Fibroblast of skin of left quadriceps (primary cell): ENCODE data around the gene SPRYD3.

ENCODE experiments used
- DNase-seq, 2 experiments: peaks; one replicate each; pipeline ENCODE4 v3.0.0-alpha.2; 2013; ENCODE audit warnings: low read depth in 2 of 2

SPRYD3 gene

DNA sequence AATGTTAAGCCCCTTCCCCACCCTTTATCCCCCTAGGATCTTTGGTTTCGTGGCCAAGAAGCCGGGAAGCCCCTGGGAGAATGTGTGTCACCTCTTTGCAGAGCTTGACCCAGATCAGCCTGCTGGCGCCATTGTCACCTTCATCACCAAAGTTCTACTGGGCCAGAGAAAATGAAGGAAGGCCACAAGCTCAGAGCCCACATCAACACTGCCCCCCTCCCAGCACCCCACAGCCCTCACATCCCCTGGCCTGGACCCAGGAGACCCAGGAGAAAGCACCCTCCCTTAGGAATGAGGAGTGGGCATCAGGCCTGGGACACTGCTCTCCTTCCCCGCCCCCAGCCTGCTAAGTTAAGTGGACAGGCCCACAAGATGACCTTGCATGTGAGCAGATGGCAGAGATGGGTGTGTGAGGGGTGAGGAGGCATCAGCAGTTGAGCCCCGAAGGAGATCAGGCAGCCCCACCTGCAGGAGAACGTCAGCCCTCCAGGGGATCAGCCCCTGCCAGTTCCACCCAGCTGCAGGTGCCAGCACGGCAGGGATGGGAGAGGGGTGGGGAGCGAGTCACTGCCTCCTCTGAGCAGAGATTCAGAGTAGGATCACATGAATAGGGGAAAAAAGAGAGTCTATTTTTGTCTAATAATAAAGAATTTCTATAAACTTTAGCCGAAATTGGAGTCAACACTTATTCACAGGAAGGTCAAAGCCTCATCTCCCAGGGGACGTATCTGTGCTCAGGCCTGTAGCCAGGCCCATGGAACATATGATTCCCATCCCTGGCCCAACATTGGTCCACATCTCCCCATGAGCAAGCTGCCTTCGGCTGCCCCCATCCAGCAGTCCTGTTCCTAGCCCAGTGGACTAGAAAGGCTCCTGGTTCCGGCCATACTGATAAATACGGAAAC is 15.2 kb downstream of the SPRYD3 start:
- no peak for DNase-seq

- no peak for DNase-seq
Measured at GRCh38 chr12:53062977-53063707, 16.0 kb downstream of the SPRYD3 start.

DNA sequence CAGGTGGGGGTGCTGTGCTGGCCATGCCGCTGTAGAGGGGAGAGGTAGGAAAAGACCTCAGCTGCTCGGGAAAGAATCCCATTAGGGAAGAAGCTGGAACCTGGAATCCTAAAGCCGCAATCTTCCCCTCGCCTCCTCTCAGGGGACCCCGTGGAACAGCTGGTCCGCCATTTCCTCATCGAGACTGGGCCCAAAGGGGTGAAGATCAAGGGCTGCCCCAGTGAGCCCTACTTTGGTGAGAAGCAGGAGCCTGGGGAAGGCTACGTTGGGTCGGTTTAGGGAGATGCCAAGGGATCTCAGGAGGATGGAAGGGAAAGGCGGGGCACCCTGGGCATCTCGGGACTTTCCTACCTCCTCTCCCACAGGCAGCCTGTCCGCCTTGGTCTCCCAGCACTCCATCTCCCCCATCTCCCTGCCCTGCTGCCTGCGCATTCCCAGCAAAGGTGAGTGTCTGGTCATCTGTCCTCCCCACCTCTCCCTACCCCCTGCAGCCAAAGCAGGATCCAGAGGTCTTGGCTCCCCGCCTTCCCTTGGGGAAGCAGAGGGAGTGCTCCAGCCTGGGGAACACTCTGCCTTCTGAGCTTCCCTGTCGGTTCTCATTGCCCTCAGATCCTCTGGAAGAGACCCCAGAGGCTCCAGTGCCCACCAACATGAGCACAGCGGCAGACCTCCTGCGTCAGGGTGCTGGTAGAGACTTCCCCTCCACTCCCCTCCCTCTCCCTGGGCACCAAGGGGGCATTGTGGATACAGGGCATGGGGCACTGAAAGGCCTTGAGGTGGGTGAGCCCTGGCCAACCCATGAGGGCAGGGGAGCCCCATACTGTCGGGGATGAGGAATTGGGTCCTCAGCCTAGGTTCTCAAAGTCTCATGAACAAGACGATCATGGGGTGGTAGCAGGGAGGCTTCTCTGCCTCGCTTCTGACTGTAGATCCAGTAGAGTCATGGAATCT is 16.9 kb downstream of the SPRYD3 start:
- no peak for DNase-seq

DNA sequence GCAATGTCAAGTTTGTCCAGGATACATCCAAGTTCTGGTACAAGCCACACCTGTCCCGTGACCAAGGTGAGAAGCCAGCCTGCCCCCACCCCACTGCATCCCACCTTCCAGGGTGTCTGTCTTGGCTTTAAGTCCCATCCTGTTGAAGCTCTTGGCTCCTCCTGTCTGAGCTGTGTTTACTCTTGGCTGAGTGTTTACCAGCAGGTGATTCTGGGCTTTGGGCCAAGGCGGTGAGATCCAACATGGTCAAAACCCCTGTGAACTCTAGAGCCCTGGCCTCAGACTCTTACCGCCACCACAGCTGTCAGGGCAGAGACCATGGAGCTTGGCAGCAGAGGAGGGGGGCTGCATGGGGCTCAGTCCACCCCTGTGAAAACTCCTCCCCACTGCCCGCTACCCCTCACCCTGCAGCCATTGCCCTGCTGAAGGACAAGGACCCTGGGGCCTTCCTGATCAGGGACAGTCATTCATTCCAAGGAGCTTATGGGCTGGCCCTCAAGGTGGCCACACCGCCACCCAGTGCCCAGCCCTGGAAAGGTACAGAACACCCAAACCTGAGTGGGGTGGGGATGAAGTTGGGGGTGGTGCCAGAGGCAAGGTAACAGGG is 17.7 kb downstream of the SPRYD3 start:
- no peak for DNase-seq

DNA sequence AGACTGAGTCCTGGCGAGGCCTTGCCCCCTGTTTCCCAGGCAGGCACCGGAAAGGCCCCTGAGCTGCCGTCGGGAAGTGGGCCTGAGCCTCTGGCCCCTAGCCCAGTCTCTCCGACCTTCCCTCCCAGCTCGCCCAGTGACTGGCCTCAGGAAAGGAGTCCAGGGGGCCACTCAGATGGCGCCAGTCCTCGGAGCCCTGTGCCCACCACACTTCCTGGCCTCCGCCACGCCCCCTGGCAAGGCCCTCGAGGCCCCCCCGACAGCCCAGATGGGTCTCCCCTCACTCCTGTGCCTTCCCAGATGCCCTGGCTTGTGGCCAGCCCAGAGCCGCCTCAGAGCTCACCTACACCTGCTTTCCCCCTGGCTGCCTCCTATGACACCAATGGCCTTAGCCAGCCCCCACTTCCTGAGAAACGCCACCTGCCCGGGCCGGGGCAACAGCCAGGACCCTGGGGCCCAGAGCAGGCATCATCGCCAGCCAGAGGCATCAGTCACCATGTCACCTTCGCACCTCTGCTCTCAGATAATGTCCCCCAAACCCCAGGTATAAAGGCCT is 18.4 kb downstream of the SPRYD3 start:
- no peak for DNase-seq

GRCh38 chr12:53060064-53060720 is 19.0 kb downstream of the SPRYD3 start:
- DNase-seq = no peak

DNA sequence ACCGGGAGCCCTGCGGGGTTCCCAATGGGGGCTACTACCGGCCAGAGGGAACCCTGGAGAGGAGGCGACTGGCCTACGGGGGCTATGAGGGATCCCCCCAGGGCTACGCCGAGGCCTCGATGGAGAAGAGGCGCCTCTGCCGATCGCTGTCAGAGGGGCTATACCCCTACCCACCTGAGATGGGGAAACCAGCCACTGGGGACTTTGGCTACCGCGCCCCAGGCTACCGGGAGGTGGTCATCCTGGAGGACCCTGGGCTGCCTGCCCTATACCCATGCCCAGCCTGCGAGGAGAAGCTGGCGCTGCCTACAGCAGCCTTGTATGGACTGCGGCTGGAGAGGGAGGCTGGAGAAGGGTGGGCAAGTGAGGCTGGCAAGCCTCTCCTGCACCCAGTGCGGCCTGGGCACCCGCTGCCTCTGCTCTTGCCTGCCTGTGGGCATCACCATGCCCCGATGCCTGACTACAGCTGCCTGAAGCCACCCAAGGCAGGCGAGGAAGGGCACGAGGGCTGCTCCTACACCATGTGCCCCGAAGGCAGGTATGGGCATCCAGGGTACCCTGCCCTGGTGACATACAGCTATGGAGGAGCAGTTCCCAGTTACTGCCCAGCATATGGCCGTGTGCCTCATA is 19.6 kb downstream of the SPRYD3 start:
- DNase-seq = no peak

GRCh38 chr12:53058674-53059433 is 20.3 kb downstream of the SPRYD3 start:
- no peak for DNase-seq

DNA sequence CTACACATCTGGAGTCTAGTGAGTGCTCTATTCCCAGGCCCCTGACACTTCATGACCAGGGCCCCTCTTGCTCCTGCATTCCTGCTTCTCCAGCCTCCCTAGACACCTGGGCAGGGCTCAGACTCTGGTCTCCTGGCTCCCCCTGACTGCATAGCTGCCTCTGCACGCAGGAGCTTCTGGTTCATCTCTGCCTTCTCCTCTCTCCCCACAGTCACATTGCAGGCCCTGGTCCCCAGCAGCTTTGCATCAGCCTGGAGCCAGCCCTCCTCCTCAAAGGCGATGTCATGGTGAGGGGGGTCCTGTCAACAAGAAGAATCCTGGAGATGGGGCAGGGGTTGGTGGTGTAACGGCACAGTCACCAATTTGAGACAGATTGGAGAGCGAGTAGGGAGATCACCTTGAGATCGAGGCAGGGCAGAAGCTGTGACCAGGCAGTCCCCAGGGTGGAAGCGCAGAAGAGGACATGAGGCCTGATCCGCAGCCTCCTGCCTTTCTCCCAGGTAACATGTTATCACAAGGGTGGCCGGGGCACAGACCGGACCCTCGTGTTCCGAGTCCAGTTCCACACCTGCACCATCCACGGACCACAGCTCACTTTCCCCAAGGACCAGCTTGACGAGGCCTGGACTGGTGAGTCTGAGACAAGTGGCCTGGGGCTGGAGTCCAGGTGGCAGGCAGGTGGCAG is 21.2 kb downstream of the SPRYD3 start:
- no peak for DNase-seq

DNA sequence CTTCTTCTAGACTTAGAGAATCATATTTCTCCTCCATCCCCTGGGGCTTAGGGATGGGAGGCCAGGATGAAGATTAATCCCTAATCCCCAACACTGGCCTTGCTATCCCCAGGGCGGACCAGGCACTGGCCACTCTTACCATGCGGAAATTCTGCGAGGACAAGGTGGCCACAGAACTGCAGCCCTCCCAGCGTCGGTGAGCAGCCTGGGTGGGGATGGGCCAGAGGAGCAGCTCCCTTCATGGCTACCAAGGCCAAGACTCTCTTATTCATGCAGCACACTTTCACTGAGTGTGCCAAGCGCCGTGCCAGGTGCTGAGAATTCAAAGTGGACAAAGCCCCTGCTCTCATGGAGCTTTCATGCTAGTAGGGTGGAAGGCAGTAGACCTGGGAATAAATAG is 22.3 kb downstream of the SPRYD3 start:
- no peak for DNase-seq

GRCh38 chr12:53056296-53056695 is 22.9 kb downstream of the SPRYD3 start:
- no peak for DNase-seq

GRCh38 chr12:53055471-53056266 is 23.5 kb downstream of the SPRYD3 start:
- no peak for DNase-seq

DNA sequence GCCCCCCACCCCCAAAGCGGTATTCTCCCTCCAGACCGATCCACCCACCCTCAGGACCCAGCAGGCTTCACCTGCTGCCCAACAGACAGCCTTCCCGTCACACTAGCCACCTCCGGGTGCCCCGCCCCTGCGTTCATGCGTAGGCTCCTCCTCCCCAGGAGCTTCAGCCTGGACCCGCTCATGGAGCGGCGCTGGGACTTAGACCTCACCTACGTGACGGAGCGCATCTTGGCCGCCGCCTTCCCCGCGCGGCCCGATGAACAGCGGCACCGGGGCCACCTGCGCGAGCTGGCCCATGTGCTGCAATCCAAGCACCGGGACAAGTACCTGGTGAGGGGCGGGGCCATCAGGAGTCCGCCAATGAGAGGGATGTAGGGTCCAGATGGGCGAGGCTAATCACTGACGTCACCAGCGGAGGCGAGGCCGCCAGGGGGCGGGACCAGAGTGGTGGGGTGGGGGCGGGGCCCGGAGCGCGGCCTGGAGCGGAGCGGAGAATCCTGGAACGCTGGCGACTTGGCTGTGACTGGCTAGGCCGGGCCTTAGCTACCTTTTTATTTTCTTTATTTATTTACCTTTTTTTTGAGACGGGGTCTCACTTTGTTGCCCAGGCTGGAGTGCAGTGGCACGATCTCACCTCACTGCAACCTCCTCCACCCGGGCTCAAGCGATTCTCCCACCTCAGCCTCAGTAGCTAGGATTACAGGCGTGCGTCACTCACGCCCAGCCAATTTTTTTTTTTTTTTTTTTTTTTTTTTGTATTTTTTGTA is 24.9 kb downstream of the SPRYD3 start:
- DNase-seq = peak; percentile 78 to 79

- no peak for DNase-seq
Measured at GRCh38 chr12:53053218-53054111, 25.7 kb downstream of the SPRYD3 start.

- DNase-seq = peak; percentile 43 to 46
Measured at GRCh38 chr12:53052419-53053217, 26.6 kb downstream of the SPRYD3 start.
